Measurements from ENCODE around the gene TMEM45A.

DNA sequence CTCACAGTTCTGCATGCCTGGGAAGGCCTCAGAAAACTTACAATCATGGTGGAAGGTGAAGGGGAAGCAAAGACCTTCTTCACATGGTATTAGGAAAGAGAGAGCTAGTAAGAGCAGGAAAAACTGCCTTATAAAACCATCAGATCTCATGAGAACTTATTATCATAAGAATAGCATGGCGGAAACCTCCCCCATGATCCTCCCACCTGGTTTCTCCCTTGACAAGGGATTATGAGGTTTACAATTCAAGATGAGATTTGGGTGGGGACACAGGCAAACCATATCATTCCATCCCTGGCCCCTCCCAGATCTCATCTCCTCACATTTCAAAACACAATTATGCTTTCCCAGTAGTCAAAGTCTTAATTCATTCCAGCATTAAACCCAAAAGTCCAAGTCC lies 34.6 kb upstream of the TMEM45A start:
- TF ChIP-seq, protein P1, sequence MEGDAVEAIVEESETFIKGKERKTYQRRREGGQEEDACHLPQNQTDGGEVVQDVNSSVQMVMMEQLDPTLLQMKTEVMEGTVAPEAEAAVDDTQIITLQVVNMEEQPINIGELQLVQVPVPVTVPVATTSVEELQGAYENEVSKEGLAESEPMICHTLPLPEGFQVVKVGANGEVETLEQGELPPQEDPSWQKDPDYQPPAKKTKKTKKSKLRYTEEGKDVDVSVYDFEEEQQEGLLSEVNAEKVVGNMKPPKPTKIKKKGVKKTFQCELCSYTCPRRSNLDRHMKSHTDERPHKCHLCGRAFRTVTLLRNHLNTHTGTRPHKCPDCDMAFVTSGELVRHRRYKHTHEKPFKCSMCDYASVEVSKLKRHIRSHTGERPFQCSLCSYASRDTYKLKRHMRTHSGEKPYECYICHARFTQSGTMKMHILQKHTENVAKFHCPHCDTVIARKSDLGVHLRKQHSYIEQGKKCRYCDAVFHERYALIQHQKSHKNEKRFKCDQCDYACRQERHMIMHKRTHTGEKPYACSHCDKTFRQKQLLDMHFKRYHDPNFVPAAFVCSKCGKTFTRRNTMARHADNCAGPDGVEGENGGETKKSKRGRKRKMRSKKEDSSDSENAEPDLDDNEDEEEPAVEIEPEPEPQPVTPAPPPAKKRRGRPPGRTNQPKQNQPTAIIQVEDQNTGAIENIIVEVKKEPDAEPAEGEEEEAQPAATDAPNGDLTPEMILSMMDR (conservative IDR thresholded peaks at IDR 0.05 in 1 of 2, IDR thresholded peaks at IDR 0.05 in 1 of 2; ENCODE audit: low read depth in 1 of 2, low read length in 2 of 2): no peak
- no peak for TF ChIP-seq EZH2 (IDR thresholded peaks at IDR 0.05; ENCODE audit: low read length, missing control alignments)

All from fibroblast of lung (primary cell).